G401 (cell line): ENCODE data around the gene C1QTNF8. TPM values are rescaled to one million over a fixed set of nuclear protein-coding genes. Genes with fewer than 3 reads are reported as not detected.

ENCODE experiments used
- DNase-seq: peaks from one replicate; pipeline ENCODE4 v3.0.0-alpha.2; 2015; ENCODE audit warnings: low spot score
- in situ Hi-C: cut with HindIII; loops from 2 replicates; pipeline ENCODE4 v1.10.0; 2016; ENCODE audit warnings: low sequenced_read_pairs, mixed read lengths
- total RNA-seq: library from RNA; depleted of rRNA; stranded (reverse); fragments of >200 nt; shearing (Covaris generic); gene quantifications from 2 replicates; pipeline ENCODE4 v1.2.3, GENCODE V29; 2014

C1QTNF8 gene
- total RNA-seq, 1 experiment from 2014 or later = 2.6 TPM

DNA sequence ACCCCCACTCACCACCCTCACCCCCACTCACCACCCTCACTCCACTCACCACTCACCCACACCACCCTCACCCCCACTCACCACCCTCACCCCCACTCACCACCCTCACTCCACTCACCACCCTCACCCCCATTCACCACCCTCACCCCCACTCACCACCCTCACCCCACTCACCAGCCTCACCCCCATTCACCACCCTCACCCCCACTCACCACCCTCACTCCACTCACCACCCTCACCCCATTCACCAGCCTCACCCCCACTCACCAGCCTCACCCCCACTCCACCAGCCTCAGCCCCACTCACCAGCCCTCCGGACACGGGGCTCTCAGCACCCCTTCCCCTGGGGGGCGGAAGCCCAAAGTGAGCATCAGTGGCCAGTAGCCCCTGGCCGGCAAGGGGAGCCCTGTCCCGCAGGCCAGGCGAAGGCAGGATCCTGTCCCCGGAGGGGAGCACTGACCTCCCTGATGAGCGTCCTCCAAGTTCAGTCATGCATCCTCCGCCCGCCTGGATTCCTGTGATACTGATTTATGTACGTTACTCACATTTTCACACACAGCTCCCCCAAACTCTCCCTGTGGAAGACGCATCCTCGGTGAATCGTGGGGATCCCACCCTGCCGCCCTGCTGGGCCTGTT, 18.0 kb upstream of the C1QTNF8 start:
- DNase-seq = no peak
- in situ Hi-C loops = loop anchor here (5.0 kb wide), 1 partner anchor 68 kb away; no protein-coding TSS in a partner anchor

DNA sequence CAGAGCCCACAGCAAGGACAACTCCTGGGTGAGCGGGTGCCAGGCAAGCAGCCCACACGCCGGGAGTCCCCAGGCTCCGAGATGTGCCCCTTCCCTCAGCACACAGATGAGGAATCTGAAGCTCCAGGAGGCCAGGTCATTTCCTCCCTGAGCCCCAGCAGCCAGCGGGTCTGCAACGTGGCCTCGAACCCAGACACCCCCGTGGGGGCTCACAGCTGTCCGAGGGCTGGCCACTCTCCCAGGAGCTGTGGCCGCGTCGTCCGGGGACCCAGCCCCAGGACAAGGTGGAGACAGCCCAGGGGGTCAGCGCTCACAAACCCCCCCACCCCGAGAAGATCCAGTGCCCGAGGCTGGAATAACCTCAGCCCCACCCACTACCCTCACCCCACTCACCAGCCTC, 17.4 kb upstream of the C1QTNF8 start:
- in situ Hi-C loops = loop anchor here (5.0 kb wide), 1 partner anchor 69 kb away; no protein-coding TSS in a partner anchor
- no peak for DNase-seq

DNA sequence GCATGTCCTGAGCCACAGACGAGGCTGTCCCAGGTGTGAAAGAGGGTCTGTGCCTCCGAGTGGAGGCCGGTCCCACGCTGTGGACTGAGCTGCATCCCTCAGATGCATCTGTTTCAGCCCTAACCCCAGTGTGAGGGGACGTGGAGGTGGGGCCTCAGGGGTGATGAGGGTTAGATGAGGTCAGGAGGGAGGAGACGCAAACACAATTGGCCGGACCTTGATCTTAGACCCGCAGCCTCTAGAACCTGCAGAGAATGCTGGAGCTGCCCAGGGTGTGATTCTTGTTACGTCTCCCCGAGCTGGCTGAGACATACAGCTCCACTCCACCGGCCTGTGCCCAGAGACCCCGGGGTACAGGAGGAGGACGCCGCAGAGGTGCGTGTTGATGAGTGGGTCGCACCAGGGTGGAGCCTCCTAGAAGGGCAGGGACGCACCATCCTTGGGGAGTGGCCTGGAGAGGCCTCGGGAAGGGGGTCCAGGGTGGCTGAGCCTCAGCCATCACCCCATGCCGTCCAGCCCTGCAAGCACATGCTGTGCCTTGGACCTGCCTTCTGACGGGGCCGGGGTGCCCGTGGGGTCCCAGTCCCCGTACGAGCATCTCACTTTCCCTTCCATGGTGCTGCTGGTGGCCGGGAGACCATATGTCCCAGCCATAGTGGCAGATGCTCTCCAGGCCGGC, 16.6 kb upstream of the C1QTNF8 start:
- in situ Hi-C loops = loop anchor here (5.0 kb wide), 1 partner anchor 70 kb away; no protein-coding TSS in a partner anchor
- DNase-seq = no peak

DNA sequence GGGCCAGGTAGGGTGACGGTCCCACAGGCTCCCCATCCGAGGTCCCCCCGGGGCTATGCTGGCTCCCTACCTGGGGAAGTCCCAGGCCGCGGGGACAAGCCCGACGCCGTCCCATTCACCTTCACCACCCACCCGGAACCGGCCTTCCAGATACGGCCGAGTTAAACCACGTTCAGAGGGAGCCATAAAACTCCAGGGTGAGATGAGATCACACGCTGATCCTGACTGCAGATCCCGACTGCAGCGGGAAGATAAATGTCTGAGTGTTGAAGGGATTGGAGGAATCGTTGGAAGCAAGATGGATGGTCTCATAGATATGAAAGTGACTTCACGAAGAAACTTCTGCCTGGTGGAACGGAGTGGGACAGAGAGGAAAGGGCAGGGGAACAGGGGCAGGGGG, 13.6 kb upstream of the C1QTNF8 start:
- no peak for DNase-seq
- in situ Hi-C loops = loop anchor here (5.0 kb wide), 1 partner anchor 73 kb away; no protein-coding TSS in a partner anchor

DNA sequence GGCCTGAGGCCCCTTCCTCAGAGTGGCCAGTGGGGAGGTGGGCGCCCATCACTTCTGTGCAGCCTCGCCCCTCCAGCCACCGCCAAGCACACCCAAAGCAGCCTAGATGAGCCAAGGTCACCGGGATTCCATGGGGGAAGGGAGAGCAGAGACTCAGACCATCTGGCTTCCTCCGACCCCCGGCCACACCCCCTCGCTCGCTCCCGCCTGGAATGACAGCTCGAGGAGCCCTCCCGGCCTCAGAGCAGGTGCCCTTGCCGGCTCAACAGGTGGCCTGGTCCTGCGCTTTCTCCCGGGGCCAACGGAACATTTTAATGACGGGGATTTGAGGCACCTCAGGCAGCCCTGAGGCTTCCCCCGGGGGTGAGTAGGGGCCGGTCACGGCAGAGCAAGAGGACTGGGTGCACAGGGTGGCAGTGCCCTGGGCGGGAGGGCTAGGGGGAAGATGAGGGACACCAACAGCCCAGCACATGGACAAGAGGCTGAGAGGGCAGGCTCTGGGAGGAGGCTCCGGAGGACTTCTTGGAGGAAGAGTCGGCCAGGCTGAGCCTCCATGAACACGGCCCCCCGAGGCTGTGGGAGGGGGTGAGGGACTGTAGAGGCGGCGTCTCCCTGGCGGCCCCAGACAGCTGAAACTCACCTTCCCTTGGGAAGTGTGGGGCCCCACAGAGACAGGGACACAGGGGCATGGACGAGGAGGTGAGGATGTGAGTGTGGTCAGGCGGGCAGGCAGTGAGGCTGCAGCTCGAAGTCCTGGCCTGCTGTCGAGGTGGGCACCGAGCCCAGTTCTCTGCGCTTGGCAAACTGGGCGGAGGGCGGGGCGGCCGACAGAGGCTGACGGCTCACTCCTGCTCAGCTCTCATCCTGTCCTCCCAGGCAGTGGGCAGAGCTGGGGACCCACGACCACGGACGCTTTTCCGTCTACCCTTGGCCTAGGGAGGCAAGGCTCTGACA, 12.5 kb upstream of the C1QTNF8 start:
- in situ Hi-C loops = no loop called here
- DNase-seq = peak; percentile 74

DNA sequence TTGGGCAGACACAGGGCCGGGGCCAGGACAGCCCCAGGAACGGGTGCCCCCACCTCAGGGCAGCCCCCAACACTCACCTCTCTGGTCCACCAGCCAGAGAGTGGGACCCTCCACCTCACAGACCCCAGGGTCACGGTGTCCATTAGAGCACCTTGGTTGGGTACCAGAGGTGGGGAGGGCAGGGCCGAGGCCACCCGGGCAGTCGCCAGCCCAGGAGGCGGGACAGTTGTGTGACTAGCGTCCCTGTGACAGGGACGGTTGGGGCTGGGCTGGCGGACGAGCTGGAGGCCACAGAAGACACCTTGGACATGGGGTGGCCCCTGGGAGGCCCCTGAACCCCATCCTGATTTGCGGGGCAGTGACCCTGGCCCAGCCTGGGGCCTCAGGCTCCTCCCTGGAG, 11.7 kb upstream of the C1QTNF8 start:
- no peak for DNase-seq
- in situ Hi-C loops = no loop called here

DNA sequence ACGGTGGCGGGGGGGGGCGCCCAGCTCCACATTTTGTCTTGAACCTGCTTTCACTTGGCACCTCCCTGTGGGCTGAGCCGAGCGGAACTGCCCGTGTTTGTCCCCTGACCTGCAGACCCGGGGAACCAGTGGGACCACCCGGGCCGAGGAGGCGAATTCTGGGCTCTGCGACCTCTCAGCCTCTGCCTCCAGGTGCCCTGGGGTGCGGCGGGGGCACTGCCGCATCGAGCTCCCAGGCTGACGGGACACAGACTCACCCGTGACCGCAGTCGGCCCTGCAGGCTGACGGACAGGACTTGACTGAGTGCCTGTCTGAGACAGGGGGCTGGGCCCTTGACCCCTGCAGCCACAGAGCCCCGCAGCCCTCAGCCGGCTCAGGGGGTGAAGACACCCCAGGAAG, 11.1 kb upstream of the C1QTNF8 start:
- in situ Hi-C loops = no loop called here
- DNase-seq = no peak

DNA sequence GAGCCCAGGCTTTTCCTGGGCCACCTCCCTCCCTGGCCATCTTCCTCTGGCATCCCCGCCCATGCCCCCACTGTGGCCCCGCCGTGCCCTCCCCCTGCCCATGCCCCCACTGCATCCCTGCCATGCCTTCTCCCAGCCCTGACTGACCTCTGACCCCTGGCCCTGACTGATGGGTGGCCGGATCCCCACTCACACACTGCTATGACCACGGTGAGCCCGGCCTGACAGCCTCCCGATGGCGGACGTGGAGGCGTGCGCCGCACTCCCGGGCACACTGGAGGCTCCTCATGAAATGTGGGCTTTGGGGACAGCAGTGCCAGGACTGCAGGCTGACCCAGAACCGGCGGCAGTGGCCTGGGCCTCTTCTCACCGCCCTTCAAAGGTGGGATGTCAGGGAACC, 10.6 kb upstream of the C1QTNF8 start:
- in situ Hi-C loops = no loop called here
- DNase-seq = no peak

DNA sequence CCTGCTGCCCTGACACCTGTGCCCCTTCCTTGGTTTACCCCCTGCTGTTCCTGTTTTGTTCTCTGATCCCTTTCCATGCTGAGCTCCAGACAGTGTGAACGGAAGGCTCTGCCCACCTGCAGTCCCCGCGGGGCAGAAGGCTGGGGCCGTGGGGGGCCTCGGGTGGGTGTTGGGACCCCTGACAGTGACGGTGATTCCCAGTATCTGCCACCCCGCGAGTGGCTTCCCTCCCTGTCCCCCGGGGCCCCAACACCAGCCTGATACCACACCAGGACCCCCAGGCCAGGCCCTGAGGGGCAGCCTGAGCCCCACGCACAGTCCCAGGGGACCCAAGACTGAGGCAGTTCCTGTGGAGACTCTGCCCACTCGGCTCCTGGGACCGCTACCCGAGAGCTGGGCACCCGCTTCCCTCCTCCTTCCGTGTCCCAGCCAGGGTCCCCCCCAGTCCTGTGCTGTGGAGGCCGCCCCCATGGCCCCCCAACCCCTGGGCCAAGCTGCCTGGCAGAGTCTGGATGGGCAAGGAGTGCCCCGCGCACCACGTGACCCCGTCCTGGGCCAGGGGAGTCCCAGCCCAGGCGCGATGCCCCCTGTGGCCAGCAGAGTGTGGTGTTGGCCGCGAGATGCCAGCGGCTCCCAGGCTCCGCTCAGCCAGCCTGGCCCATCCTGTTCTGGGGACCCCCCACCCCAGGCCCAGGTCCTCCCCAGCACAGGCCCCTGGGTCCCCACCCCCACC, 10.0 kb upstream of the C1QTNF8 start:
- peak; percentile 62 for DNase-seq
- in situ Hi-C loops = no loop called here

DNA sequence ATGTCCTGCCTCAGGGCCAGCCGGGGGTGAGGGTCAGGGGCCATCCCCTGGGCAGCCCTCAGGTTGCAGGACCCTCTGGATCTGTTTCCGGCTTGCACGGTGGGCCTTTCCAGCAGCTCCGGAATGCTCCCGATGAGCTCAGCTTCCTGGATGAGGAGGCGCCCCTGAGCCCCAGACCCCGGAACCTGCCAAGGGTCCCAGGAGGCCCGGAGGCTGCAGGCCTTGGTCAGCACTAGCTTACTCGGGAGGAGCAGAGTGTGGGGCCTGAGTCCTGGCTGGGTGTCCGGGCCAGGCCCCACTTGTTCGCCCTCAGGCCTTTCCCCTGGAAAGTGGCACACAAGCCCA, 7.6 kb upstream of the C1QTNF8 start:
- DNase-seq = no peak
- in situ Hi-C loops = no loop called here

DNA sequence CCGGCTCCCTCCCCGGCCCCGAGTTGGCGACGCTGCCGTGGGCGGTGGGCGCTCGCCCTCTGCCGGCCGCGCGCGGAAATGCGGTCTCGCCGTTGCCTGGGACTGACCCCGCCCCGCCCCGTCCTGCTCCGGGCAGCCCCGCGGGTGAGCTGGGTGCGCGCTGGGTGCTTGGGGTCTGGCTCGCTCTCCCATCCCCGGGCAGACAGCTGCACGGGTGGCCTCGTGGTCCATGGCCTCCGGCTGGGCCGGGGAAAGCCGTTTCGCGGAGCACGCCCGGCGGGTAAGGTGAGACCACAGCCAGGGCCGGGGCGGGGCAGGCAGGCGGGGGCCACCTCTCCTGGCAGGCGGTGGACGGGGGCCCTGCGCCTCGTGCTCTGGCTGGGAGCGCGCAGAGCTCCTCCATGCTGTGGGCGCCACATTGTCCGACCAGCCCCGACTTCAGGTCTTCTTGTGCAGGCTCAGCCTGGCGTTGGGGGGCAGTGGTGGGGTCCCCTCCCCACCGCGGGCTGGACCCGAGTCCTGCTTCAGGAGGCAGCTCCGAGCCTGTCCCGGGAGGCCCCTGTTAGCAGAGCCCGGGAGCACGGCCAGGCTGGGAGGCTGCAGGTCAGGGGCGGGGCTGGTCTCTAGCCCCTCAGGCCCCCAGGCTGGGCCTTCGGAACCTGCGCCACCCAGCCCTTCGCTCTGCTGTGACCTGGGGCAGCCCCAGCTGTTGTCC, 7.0 kb upstream of the C1QTNF8 start:
- no peak for DNase-seq
- in situ Hi-C loops = no loop called here

DNA sequence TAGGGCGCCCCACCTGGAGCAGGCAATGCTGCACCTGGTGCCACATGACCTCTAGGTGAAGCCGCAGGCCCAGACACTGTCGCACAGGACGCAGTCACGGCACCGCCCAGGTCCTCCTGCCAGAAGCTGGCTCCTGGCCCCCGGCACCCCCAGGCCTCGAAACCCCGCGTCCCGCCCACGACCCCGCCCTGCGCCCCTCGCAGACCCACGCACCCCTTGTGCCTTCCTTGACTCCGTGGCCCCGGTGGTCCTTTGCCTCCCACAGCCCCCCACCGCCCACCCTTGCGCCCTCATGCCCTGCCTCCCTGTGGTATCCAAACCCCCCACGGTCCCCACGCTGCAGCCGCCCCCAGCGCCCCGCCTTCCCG, 6.3 kb upstream of the C1QTNF8 start:
- in situ Hi-C loops = no loop called here
- DNase-seq = no peak

DNA sequence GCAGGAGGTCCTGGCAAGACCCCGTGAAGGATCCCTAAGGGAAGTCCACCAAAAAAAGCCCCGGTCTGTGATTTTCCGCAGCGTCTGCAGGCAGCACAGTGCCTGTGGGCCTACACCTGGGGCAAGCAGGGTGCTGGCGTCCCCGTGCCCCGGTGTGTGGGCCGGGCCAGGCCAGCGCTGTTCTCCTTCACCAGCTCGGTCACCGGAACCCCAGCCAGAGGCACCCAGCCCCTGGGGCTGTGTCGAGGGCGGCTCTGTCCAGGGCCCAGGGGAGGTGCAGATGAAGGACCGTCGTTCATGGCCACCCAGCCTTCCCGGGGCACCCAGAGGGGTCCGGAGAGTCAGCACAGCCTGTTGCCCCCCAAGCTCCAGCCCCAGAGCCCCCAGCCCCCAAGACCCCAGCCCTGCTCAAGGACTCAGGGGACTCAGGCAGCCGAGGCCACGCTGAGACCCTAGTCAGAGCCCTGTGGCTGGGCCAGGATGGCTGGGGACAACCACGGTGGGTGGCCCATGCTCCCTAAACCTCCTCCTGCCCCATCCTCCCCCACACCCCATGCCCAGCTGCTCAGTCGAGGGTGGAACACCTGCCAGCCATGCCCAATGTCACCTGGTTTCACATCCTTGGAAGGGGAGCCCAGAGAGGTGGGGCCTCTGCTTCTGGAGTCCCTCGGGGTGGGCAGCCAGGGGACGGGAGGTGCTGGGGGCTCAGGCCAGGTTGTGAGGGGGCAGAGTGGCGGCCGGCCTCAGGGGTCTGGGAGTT, 5.7 kb upstream of the C1QTNF8 start:
- in situ Hi-C loops = no loop called here

DNA sequence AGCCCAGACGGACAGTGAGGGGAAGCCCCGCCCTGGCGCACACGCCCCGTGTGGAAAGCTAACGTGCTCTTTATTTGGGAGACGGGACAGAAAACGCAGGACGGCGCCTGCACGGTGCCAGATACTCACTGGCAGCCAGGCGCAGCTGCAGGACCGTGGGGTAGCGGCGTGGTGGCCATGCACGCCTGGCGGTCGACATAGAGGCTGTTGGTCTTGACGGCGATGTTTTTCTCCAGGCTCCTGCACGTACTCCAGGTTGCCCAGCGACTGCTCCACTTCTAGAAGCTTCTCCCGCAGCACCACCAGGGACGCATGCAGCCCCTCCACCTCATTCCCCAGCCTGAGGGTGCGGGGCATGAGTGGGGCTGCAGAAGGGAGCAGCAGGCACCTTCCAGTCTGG, 5.1 kb upstream of the C1QTNF8 start:
- in situ Hi-C loops = no loop called here
- DNase-seq = no peak

More for the DNA sequence above, 5.7 kb upstream of the C1QTNF8 start:
- no peak for DNase-seq

DNA sequence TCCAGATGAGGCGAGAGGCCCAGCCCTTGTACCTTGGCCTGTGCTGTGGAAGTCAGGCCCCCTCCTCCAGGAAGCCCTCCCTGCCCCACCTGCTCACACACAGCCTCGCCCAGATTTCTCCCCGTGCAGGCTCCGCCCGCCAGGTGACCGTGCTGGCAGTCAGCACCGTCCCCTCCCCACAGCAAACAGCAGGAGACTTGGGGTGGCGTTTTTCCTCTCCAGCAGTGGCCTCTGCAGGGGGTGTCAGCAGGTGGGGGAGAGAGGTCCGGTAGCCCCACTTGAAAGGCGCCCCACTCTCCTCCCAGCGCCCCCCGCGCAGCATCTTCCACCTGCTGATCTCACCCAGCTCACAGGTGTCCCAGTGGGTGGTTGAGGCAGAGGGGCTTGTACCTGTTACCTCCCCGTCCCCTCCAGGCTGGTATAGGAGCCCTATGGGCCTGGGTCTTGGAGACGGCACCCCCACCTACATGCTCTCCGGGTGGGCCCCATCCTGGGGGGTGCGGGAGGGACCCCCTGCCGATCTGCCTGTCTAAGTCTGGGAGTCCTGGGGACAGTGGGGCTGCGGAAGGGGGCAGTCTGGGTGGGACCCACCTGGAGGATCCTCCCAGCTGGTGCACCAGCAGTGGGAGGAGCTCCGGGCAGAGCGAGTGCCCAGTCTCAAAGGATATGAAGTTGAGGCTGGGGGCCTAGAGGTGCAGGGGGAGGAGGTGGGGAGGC, 4.2 kb upstream of the C1QTNF8 start:
- no peak for DNase-seq
- in situ Hi-C loops = no loop called here

DNA sequence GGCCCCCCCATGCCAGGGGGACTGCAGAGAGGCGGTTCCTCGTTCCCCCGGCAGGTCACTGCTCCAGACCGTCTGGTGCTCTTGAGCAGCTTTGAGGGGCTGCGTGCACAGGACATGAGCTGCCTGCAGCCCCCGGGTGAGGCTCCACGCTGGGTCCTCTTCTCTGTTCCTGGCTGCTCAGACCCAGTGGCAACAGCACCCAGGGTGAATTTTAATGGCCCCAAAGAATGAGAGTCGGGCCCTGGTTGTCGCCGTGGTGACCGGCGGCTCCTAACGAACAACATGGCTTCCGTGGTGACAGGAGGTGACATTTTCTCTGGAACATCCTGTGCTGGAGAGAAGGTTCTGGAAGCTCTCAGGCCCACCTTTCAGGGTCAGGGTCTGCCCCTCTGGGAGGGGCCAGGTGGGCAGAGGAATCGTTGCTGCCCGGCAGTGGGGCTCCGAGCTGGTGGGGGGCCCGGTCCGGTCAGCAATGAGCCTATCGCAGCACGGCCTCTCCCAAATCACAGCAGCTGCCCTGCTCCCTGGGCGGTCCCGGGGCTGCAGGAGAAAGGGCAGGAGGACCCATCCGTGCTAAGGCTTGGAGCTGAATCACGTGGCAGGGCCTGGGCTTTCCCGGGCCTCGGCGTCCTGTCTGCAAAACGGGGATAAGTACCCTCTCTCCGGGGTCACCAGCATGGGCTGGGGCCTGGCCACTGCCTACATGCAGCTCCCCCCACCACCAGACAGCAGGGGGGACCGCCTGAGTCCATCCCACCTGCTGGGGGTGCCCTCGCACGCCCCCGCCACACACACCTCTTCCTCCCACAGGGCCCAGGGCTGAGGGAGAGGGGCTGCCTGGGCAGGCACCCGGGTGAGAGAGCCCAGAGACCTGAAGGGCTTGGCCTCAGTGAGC, 3.4 kb upstream of the C1QTNF8 start:
- DNase-seq = no peak
- in situ Hi-C loops = no loop called here
